GM23248 (cell line): Measurements from ENCODE around the gene MB21D2.

ENCODE experiments used
- EZH2 ChIP-seq: fragments of 200-600 bp; sonication (generic); IDR thresholded peaks from 2 replicates; pipeline ENCODE4 v1.6.1; 2018; ENCODE audit warnings: antibody characterized with exemption, mild to moderate bottlenecking; ENCODE audit not compliant: insufficient read depth, poor library complexity, severe bottlenecking
- EZH2phosphoT487 ChIP-seq: fragments of 200-600 bp; sonication (generic); IDR thresholded peaks from 2 replicates; pipeline ENCODE4 v1.6.1; 2018; ENCODE audit warnings: antibody characterized with exemption, moderate library complexity, mild to moderate bottlenecking, low read depth; ENCODE audit not compliant: insufficient read depth

GRCh38 chr3:192821161-192821560 is 96.5 kb downstream of the MB21D2 start:
- TF ChIP-seq EZH2 (no peak), EZH2phosphoT487 (no peak)
